ENCODE measurements around the gene DFFA. TPM values are rescaled to one million over a fixed set of nuclear protein-coding genes. Genes with fewer than 3 reads are reported as not detected.
A peak's percentile ranks its signal among the peaks of the same experiment; 100 is the strongest.

Gene DFFA
- total and polyA plus RNA-seq, 9 of the 15 experiments (the other 6 are each of a cell fraction or from before 2014, with no cell fraction given) = 39.6 to 74.8 (median 59.2) TPM

GRCh38 chr1:10429868-10430215 lies 42.5 kb downstream of the DFFA start:
- Histone ChIP-seq H3K9ac (ENCODE audit: insufficient read depth in 1 of 2, low read depth in 2 of 2, low read length in 2 of 2) (peak overlapping the region; percentile 77 to 92), H3K4me2 (ENCODE audit: insufficient read depth, low read length) (peak overlapping the region; percentile 95), H3K9me3 (replicated peaks; ENCODE audit: control insufficient read depth, insufficient read depth, low read depth, low read length) (no peaks in the 10 kb centered on the region), H3K79me2 (ENCODE audit: control insufficient read depth, insufficient read depth, low read length) (peaks cover 12% of the 10 kb centered on the region; the same call in 2 of the 3 replicates), H3K9me1 (ENCODE audit: control insufficient read depth, insufficient read depth, low read length) (peaks cover 3% of the 10 kb centered on the region), H3K27ac (ENCODE audit: extremely low read depth, low read depth, low read length) (peak overlapping the region; percentile 41; the same call in 1 of the 3 replicates), H2AFZ (ENCODE audit: low read depth, low read length) (peak overlapping the region; percentile 98), H4K20me1 (replicated peaks; ENCODE audit: control insufficient read depth, insufficient read depth, low read length) (no peaks in the 10 kb centered on the region), H3K27me3 (ENCODE audit: control insufficient read depth in 2 of 2, insufficient read depth in 2 of 2, low read length in 2 of 2) (no peaks in the 10 kb centered on the region), H3K36me3 (ENCODE audit: control insufficient read depth, insufficient read depth, low read length) (no peaks in the 10 kb centered on the region), H3K4me3 (peak overlapping the region; percentile 60), H3K4me1 (replicated peaks in 1 of 2; ENCODE audit: control insufficient read depth in 2 of 2, insufficient read depth in 2 of 2, low read length in 2 of 2) (peaks cover 9 to 21% of the 10 kb centered on the region in 2 experiments; a peak in 4 of 5 replicates)
- 43% methylated on average over 16 of the region's 16 CpGs for WGBS (ENCODE audit: insufficient coverage, low coverage, missing lambda C conversion rate)
- ChIA-PET CTCF (ENCODE audit: low intra/inter-chr PET ratio) (interaction anchor here (4.2 to 5.7 kb wide), 2 partner anchors 52 to 64 kb away, joined by 88 to 95 read pairs; no protein-coding TSS in a partner anchor), POLR2A (interaction anchor here (0.7 to 2.3 kb wide), 15 partner anchors 15 to 779 kb away, joined by 3 to 11 read pairs (median 4); partner anchors contain the start of genes KIF1B, LZIC and NMNAT1)
- intact Hi-C loops (cut with micrococcal nuclease) (loop anchor here (1.0 to 10.0 kb wide), 6 partner anchors 64 to 555 kb away; partner anchors contain the start of genes KIF1B, LZIC, NMNAT1 and UBE4B), in situ Hi-C loops (cut with MboI) (loop anchor here (5.0 kb wide), 2 partner anchors 62 to 558 kb away; no protein-coding TSS in a partner anchor)
- no peak; the same call in 2 of the 3 replicates for ATAC-seq
- no peak for FAIRE-seq
- peak in 1 of 4 experiments; percentile 18 for DNase-seq (ENCODE audit: extremely low read depth in 1 of 4, low spot score in 3 of 4)
- no TSS peak for BruUV-seq (replicated peaks)
- TF ChIP-seq HDAC3 (IDR thresholded peaks at IDR 0.05; ENCODE audit: borderline replicate concordance, partially characterized antibody) (no peak), ZNF23 (CRISPR knock-in tag; IDR thresholded peaks at IDR 0.05) (no peak), PHF21A (IDR thresholded peaks at IDR 0.05; ENCODE audit: borderline replicate concordance, low read depth) (no peak), MBD1 (CRISPR knock-in tag; IDR thresholded peaks at IDR 0.05) (peak; percentile 84), GATA2 (CRISPR knock-in tag; IDR thresholded peaks at IDR 0.05) (0 out of 2 replicates have a peak, but pooled peaks have one; percentile 22), OTX1 (CRISPR knock-in tag; IDR thresholded peaks at IDR 0.05) (no peak), NFRKB (IDR thresholded peaks at IDR 0.05; ENCODE audit: low read depth) (no peak), NR2C2 (CRISPR knock-in tag; IDR thresholded peaks at IDR 0.05) (no peak), NR2C2 (tag; IDR thresholded peaks at IDR 0.05) (no peak), SFPQ (IDR thresholded peaks at IDR 0.05; ENCODE audit: low read depth, low read length) (no peak), POLR2H (tag; IDR thresholded peaks at IDR 0.05; ENCODE audit: low read depth) (no peak)
- TF ChIP-seq, protein P1, sequence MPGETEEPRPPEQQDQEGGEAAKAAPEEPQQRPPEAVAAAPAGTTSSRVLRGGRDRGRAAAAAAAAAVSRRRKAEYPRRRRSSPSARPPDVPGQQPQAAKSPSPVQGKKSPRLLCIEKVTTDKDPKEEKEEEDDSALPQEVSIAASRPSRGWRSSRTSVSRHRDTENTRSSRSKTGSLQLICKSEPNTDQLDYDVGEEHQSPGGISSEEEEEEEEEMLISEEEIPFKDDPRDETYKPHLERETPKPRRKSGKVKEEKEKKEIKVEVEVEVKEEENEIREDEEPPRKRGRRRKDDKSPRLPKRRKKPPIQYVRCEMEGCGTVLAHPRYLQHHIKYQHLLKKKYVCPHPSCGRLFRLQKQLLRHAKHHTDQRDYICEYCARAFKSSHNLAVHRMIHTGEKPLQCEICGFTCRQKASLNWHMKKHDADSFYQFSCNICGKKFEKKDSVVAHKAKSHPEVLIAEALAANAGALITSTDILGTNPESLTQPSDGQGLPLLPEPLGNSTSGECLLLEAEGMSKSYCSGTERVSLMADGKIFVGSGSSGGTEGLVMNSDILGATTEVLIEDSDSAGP (CRISPR knock-in tag; IDR thresholded peaks at IDR 0.05) = 0 out of 2 replicates have a peak, but pooled peaks have one; percentile 43
- TF ChIP-seq, protein P2, sequence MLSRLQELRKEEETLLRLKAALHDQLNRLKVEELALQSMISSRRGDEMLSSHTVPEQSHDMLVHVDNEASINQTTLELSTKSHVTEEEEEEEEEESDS (CRISPR knock-in tag; IDR thresholded peaks at IDR 0.05) = no peak
- TF ChIP-seq, protein P3, sequence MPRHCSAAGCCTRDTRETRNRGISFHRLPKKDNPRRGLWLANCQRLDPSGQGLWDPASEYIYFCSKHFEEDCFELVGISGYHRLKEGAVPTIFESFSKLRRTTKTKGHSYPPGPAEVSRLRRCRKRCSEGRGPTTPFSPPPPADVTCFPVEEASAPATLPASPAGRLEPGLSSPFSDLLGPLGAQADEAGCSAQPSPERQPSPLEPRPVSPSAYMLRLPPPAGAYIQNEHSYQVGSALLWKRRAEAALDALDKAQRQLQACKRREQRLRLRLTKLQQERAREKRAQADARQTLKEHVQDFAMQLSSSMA (CRISPR knock-in tag; IDR thresholded peaks at IDR 0.05) = no peak

All from K562 (cell line).